Embryonic facial prominence (tissue), 1 donor: ENCODE results near the gene CDH12.
"Not testable (repeated sequence)": the region's sequence is repeated elsewhere in the genome, so short reads cannot be mapped to it uniquely, and the experiment has no call there.

Experiments used
- DNase-seq: peaks from one replicate; pipeline ENCODE4 v3.0.0-alpha.2; 2016; ENCODE audit errors: extremely low spot score

The CDH12 gene

DNA sequence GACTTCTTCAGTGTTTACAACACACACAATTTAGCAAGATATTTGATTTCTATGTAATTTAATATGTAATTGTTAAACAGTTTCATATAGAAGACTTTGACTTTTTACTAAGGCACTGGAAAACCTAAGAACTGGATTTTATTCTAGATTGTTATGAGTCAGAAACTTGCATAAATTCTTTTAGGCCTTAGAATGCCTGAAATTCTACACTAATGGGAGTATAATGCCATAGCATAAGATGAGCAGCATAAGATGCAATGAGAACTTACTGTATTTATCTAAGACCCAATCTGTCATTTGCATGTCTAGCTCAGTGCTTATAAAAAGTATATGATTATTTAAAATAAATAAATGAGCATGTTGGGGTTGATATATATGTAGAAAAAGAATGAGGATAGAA is 285.2 kb downstream of the CDH12 start:
- no peak for DNase-seq

DNA sequence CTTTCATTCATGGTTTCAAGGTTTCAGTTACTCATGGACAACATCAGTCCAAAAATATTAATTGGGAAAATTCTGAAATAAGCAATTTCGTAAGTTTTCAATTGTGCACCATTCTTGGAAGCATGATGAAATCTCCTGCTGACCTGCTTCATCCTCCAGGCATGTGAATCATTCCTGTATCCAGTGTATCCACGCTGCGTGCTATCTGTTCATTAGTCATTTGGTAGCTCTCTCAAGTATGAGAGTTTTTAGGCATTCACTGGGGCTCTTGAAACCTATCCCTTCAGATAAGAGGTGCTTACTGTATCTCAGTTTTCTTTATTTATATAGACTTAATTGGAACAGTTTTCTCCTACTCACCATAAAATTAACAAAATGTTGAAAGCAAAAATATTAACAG is 293.0 kb downstream of the CDH12 start:
- DNase-seq: no peak

DNA sequence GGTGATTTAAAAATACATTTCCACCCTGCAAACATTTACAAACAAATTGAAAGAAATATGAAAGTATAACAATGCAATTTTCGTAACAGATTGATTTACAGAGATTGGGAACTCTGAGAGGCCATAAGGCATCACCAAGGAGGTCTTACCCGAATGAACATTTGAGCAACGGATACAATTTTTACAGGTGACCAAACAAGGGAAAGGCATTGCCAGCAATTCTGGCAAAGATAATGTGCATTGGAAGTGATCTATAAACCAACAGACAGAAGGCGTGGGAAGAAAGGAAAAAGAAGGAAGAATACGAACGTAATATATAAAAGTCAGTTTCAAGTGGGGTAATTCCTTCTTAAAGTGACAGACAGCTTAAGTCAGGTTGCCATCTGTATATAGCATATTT is 295.9 kb downstream of the CDH12 start:
- no peak for DNase-seq

DNA sequence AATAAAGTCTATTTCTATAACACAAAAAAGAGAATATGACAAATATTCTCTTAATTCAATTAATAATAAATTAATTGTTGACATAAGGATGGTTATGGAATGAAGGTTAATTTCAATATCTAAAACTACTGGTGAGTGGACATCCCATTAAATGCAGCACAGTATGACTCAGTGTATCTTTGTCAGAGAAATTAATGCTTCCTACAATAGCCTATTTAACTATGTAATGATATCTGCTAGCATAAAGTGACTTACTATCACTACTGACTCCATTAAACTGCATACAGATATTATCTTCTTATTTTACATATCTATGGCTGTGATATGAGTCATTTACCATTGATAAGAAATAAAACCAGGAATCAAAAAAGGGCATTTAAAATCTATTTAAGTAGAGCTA is 298.7 kb downstream of the CDH12 start:
- DNase-seq: no peak

DNA sequence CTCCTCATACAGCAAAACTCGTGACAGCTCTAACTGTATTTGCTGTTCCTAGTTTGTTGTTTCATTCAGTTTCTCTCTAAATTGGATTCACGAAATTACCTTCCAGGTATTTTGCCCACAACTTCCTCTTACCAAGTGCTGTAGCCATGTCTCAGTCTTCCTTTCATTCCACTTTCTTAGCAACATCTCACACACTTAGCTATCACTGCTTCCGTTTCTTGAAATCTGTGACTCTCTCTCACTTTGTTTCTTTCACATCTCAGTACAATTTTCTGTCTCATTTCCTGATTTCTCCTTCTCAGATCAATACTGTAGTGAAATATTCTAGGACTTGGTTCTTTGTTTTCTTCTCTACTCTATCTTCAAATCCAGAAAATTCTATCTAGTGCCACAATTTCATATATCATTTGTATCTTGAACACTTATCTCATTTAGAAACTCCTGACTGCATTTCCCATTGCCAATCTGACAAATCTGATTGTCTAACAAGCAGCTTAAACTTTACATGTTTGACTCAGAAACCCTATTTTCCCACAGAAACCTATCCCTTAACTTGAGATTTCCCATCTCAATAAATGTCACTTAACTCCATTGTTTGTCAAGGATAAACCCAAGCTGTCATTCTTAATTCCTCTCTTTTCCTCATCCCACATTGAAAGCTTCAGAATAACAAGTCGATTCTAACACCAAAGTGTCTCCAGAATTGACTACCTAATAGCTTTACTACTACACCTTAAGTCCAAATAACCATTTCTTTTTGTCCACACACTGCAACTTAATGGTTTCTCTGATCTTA is 303.1 kb downstream of the CDH12 start:
- DNase-seq: no peak

DNA sequence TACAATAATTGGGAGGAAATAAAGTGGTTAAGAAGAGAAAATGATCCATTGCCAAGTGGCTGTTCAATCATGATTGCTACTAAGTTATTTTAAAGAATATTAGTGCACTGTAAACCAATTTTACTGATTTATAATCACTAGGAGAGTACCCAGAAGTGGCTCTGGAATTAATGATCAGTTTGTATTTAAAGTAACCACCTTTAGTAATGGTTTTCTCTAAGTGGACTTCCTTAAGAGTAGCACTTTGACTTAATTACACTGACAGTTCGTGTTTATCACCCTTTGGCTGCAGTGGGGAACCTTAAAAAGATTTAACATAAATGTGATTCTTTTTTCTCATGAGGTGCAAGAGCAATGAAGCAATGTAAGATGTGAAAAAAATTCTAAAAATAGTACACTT is 310.8 kb downstream of the CDH12 start:
- no peak for DNase-seq

DNA sequence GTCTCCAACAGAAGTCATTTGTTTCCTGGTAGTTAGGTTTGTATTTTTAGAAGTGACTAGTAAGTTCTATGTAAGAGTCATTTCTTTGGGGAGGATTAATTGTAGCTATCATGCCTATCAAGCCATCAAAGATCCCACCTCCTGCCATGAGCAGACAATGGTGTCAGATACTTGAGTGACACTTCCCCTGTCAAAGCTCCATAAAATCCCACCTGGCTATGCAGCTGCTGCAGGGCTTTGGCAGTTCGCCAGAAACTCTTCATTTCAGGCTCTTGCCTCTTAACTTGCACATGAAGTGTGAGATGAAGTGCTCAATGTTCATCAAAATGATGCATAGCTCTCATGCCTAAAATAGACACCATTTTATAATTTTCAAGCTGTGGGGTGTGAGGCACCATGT is 312.1 kb downstream of the CDH12 start:
- no peak for DNase-seq

DNA sequence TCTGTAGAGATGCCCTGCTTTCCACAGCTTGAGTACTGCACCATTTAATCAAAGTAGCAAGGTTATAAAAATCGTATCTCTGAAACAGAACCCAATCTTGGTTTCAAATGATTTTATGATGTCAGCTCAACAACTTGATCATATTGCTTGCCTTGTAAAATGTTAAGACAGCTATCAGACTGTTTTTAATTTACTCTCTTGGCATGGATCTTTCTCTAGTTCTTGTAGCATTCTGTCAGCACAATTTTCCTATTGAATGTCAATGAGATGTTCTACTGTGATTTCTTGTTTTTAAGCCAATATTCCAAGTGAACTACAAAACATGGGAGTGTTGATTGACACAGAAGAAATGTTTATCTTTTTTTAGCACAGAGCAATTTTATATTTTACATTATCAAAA is 313.4 kb downstream of the CDH12 start:
- no peak for DNase-seq

DNA sequence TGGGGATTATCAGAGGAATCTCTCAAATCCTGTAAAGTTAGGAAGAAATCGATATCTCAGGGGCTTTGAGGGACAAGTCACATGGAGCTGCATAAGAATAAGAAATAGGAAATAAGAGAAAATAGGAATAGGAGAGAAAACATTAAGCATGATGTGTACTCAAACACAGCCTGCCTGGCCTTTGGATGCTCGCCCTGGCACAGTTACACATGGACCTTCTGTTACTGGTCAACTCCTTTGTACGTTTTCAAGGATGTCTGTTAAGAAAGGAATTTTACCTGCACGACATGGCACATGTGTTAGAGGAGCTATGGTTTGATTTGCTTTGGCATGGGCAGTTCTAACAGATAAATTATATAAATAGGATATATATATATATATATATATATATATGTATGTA is 321.2 kb downstream of the CDH12 start:
- no peak for DNase-seq

DNA sequence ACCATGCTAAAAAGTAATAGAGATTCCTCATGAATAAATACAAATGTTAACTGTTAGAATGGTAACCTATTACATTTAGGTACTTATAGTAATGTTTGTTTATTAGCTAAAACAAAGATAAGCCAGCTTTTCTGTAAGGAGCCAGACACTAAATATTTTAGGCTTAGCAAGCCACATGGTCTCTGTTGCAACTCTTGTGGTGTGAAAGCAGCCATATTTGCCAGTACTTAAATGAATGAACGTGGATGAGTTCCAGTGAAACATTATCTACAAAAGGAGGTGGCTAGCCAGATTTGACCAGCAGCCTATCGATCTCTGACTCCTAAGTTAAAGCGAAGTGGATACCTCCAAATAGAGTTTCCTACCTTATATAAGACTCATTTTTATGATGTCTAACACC is 331.6 kb downstream of the CDH12 start:
- no peak for DNase-seq

DNA sequence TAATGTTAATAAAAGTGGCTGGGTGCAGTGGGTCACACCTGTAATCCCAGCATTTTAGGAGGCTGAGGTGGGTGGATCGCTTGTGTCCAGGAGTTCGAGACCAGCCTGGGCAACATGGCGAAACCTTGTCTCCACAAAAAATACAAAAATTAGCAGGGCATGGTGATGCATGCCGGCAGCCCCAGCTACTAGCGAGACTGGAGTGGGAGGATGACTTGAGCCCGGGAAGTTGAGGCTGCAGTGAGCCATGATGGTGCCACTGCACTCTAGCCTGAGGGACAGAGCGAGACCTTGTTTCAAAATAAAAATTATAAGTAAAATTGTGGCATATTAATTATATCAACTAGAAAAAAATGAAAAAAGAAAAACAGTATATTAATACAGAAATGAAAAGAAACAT is 336.6 kb downstream of the CDH12 start:
- not testable (repeated sequence) for DNase-seq

DNA sequence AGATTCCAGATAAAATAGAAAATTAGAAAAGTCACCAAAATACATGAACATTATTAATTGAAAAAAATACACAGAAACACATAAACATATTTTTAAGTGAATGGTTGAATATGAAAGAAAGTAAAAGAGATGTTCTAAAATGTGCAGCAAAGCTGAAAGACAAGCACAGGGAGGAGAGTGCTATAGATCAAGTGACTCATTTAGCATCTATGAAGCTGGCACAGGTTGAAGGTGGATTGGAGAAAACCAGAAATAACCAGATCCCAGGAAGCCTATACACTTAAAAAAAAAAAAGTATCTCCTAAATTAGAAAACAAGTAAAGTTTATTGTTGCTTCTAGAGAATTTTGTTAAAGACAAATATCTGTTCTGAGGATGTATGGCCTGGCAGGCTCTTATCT is 338.9 kb downstream of the CDH12 start:
- DNase-seq: no peak

DNA sequence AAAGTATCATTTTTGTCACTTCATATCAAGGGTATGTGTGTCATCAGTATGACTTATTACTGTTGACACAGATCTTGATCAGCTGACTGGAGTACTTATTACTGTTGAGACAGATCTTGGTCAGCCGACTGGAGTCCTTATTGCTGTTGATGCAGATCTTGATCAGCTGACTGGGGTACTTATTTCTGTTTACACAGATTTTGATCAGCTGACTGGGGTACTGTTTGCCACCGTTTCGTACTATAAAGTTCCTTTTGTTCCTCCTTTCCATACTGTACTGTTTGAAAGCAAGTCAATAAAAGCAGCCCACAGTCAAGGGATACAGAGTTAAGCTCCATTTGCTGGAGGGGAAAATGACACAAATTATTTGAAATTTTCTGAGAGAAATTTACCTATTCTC is 347.3 kb downstream of the CDH12 start:
- DNase-seq: no peak

DNA sequence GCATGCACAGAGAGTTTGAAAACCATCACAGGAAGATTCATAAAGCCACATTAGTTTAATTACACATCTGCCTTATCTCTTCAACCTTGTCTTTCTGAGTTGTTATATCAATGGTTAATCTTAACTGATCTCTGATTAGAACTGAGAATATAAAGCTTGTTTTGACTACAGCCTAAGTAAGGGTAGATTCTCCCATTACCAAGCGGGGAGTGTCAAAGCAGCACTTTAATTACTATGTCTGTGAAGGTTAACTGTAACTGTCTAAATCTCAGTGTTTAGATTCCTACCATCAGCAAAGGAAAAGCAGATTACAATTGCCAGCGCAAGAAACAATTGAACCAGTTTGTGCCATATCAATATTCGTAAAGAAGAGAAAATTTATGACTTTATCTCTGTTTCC is 348.7 kb downstream of the CDH12 start:
- DNase-seq: no peak

DNA sequence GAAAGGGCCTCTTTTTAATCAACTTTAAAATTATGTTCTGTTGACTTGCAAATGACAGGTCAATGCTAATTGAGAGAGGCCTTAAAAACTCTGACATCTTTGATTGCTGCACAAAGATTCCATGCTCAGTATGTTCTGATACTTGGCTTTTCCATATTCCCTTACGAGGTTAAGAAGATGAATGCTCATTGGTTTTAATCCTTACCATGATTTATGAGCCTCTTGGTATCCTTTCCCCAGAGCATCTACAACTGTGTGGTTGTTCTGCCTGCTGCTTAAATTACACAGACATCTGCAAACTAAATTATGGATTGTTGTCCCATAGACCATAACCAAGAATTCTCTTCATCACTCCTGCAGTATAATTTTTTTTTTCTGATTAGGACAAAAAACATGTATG is 352.6 kb downstream of the CDH12 start:
- no peak for DNase-seq

DNA sequence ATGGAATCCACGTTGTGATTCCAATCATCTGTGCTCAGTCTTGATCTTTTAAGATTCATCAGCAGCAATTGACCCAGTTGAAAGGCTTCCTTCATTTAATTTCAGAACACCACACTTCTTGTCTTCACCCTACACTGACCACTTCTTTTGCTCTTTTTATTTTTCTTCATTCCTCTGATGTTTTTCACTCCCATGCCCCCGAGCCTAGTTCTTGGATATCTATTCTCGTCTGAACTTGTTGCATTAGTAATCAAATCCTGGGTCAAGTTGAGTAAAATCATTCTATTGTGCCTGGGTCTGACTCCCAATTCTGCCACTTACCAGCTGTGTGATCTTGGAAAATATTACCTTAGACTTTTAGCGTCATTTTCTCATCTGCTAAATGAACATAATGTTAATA is 356.5 kb downstream of the CDH12 start:
- DNase-seq: no peak

DNA sequence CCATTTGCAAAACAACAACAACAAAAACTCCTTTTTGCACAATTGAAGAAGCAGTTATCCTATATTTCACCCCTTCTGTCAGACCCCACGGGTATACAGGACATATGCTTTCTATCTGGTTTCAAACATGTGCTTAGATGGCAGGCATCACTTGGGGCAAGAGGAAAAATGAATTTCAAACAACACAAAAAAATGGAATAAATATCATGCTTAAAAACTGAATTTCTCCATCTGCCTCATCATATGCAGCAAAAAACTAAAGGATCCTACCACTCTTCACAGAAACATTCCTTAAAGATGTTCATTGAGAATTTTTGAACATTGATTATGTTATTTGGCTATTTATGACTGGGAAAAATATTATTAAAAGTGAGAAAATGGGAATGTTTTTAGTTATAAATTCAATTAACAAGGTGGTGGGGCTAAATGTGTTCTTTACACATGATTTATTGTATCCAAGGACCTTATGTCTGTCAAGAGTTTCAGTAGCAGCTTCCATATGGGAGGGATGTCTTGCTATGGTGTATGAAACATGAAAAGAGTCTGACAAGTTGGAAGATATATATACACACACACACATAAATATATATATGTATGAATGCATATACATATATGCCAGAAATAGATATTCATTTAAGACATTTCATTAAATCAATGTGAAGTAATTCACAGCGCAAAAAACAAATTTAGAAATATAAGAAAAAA is 358.0 kb downstream of the CDH12 start:
- DNase-seq: no peak

DNA sequence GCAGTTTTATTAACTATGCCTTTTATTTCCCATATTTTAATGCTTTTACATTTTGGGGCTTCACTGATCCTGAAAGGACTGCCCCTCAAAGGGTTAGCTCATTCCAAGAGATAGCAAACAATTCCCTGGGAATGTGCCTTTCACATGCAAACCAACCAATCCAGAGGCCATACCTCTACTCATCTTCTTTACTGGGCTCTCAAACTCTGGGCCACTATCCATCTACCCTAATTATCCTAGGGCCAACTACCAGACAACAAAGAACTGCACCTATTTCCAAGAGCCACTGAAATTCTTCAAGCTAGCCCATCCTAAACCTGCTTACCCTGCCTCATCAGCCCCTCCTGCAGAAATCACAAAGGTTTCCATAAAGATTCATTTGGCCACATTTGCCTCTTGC is 364.7 kb downstream of the CDH12 start:
- no peak for DNase-seq

DNA sequence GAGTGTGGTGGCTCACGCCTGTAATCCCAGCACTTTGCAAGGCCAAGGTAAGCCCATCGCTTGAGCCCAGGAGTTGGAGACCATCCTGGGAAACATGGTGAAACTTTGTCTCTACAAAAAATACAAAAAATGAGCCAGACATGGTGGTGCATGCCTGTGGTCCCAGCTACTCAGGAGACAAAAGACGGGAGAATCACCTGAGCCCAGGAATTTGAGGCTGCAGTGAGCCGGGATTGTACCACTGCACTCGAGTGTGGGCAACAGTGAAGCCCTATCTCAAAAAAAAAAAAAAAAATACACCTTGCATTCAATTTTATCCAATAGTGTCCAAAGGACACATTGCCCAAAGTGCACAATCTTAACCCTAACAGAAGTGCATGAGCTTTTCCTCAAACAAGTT is 372.8 kb downstream of the CDH12 start:
- DNase-seq: no peak

DNA sequence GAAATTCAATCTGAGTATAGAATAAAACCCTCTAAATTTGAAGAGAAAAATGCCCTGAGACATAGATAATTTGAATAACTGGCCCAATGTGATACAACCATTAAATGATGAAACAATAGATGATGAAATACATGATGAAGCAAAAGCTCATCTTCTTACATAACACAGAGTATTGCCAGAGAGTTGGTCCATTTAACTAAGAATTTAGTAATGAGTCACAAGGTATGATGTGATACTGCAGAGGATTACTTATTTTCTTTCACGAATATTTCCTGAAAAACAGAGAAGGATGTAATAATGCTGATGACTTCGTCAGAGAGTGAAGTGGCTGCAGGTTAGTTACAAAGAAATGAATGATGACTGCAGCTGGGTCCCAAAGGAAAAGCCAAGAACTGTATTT is 379.3 kb downstream of the CDH12 start:
- DNase-seq: no peak

DNA sequence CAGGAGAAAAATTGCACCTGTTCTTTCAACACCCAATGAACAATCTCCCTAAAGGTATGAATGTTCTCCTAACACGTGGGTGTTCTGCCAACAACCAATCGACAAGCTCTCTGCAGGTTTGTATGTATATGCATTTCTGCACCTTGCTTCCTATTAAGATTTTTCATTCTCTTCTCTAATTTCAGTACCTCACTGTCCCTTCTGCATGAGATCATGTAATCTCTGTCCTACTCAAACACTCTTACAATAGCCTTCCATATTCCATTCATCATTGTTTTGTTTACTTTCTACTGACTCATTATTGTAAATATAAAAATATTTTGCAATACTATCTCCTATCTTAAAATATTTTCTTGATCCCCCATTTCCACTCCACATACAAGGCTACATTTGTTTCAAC is 382.0 kb downstream of the CDH12 start:
- no peak for DNase-seq

DNA sequence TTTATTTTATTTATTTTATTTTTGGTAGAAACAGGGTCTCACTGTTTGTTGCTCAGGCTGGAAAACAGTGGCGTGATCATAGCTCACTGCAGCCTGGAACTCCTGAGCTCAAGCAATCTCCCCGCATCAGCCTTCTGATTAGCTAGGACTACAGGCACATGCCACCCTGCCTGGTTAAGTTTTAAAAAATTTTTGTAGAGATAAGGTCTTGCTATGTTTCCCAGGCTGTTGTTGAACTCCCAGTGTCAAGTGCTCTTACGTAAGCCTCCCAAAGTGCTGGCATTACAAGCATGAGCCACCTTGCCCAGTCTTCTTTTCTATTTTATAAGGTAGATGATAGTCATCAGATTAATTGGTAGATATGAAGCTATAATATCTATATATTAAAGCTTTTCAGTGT is 382.7 kb downstream of the CDH12 start:
- no peak for DNase-seq

DNA sequence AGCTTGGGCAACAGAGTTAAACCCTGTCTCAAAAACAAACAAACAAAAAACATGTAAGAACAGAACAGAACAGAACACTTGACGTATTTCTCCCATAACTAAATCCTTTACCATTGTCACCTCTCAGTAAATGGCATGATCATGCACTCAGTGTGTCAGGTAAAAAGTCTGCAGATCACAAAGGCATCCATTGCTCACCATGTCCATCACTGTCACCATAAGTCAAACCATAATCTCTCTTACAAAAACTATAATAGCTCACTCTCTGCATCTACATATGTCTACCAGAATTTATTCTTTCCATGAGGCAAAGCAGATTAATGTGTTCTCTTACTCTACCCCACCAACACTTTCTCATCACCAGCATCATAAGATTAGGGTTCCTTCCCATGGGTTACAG is 387.5 kb downstream of the CDH12 start:
- no peak for DNase-seq

DNA sequence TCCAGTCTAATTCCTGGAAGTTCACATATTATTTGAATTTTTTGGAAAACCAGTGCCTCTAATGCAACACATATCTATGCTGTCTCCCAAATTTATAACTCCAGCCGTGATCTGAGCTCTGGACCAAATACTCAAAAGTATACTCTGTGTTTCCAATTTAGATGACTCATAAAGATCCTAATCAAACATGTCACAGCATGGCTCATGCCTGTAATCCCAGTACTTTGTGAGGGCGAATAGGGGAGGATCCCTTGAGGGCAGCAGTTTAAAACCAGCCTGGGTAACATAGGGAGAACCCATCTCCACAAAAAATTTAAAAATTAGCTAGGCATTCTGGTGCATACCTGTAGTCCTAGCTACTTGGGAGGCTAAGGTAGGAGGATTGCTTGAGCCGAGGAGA is 388.0 kb downstream of the CDH12 start:
- no peak for DNase-seq
